ENCODE results near the gene FAAP20.
A peak's percentile ranks its signal among the peaks of the same experiment; 100 is the strongest.

FAAP20 gene

GRCh38 chr1:2202008-2202575, 7.5 kb upstream of the FAAP20 start:
- TF ChIP-seq, protein P1, sequence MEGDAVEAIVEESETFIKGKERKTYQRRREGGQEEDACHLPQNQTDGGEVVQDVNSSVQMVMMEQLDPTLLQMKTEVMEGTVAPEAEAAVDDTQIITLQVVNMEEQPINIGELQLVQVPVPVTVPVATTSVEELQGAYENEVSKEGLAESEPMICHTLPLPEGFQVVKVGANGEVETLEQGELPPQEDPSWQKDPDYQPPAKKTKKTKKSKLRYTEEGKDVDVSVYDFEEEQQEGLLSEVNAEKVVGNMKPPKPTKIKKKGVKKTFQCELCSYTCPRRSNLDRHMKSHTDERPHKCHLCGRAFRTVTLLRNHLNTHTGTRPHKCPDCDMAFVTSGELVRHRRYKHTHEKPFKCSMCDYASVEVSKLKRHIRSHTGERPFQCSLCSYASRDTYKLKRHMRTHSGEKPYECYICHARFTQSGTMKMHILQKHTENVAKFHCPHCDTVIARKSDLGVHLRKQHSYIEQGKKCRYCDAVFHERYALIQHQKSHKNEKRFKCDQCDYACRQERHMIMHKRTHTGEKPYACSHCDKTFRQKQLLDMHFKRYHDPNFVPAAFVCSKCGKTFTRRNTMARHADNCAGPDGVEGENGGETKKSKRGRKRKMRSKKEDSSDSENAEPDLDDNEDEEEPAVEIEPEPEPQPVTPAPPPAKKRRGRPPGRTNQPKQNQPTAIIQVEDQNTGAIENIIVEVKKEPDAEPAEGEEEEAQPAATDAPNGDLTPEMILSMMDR (IDR thresholded peaks at IDR 0.05; ENCODE audit: extremely low read depth, missing control alignments) = no peak
- DNase-seq (ENCODE audit: low spot score) = no peak

- DNase-seq (ENCODE audit: low spot score) = no peak
- TF ChIP-seq, protein P1 (IDR thresholded peaks at IDR 0.05; ENCODE audit: extremely low read depth, missing control alignments) = no peak
Measured at GRCh38 chr1:2201062-2201461, 6.5 kb upstream of the FAAP20 start.

DNA sequence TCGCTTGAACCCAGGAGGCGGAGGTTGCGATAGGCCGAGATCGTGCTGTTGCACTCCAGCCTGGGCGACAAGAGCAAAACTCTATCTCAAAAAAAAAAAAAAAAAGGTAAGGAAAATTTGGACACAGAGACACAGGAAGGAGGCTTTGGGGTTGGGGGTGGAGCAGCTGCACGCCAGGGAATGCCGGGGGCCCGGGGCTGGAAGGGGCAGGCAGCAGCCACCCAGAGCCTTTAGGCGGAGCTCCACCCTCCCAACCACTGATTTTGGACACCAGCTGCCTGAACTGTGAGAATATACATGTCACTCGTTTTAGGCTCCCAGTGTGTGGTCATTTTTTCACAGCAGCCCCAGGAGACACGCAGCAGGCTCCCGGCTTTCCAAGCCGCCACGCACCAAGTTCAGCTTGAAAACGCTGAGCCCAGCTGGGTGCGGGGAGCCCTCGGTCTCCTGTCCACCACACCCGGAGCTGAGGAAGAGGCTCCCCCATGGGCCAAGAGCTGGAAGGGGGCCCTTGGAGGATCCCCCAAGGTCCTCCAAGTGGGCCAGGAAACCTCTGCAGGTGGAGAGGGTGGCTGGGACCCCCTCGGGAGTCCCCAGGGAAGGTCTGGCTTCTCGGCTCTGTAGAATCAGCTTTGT, 5.9 kb upstream of the FAAP20 start:
- TF ChIP-seq, protein P1 (IDR thresholded peaks at IDR 0.05; ENCODE audit: extremely low read depth, missing control alignments) = no peak
- no peak for DNase-seq (ENCODE audit: low spot score)

- DNase-seq (ENCODE audit: low spot score) = peak; percentile 87
- TF ChIP-seq, protein P1 (IDR thresholded peaks at IDR 0.05; ENCODE audit: extremely low read depth, missing control alignments) = no peak
Measured at GRCh38 chr1:2199042-2199810, 4.7 kb upstream of the FAAP20 start.

DNA sequence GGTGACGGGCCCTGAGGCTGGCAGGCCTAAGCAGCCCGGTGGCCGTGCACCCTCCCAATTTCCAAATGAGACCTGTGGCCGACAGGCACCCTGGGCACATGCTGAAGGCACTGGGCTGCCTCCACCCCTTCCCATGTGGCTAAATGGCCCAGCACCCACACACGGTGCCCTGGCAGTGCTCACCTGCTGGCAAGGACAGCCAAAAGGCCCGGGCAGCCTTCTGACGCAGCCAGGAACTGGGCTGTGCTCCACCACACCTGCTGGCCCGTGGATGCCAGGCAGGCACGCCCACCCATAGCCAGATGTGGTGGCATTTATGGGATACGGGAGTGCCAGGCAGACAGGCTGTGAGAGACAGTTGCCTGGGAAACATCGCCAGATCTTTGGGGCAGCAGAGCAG, 4.0 kb upstream of the FAAP20 start:
- TF ChIP-seq, protein P1 (IDR thresholded peaks at IDR 0.05; ENCODE audit: extremely low read depth, missing control alignments) = no peak
- no peak for DNase-seq (ENCODE audit: low spot score)

DNA sequence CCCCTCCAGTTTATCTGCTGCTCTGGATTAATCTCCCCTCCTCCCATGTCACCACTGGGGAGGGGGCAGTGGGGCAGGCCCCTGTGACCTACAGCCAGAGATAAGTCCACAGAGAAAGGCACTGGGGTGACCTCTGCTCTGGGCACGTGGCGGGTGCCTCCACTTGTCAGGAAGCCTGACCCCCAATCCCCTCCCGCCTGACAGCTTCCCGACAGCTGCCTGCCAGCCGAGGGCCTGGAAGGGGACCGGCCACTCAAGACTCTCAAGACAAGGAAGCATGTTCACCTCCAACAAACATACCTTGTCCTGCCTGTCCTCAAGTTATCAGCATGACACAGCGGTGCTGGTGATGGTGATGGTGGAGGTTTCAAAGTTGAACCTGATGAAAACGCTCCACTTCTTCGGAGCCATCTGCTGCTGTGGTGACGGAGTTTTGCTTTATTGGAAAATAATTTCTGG, 3.2 kb upstream of the FAAP20 start:
- DNase-seq (ENCODE audit: low spot score) = no peak
- TF ChIP-seq, protein P1 (IDR thresholded peaks at IDR 0.05; ENCODE audit: extremely low read depth, missing control alignments) = no peak
